Epithelial cell of proximal tubule (primary cell): ENCODE measurements around the gene EIF4EBP2. TPM values are rescaled to one million over a fixed set of nuclear protein-coding genes. Genes with fewer than 3 reads are reported as not detected.

ENCODE experiments used
- DNase-seq: peaks from one replicate; pipeline ENCODE4 v3.0.0-alpha.2; 2011; ENCODE audit warnings: low read depth
- H3K4me3 ChIP-seq: 2 replicates; pipeline ENCODE4 v1.5.1; 2011; ENCODE audit warnings: low read depth, mild to moderate bottlenecking, low read length
- CTCF ChIP-seq: conservative IDR thresholded peaks from 2 replicates; pipeline ENCODE4 v1.5.1; 2012; ENCODE audit warnings: low read depth, mild to moderate bottlenecking, low read length
- total RNA-seq: library from RNA; depleted of rRNA; stranded (reverse); fragments of >200 nt; gene quantifications from 2 replicates; pipeline ENCODE4 v1.2.3, GENCODE V29; 2015

The EIF4EBP2 gene
- total RNA-seq, 1 donor from 2014 or later, result 24.3 TPM

GRCh38 chr10:70448236-70448635 is 44.3 kb downstream of the EIF4EBP2 start:
- TF ChIP-seq CTCF, result no peak
- DNase-seq, result no peak
- H3K4me3 ChIP-seq, result no peak overlapping the region

GRCh38 chr10:70455213-70455630 is 51.3 kb downstream of the EIF4EBP2 start:
- H3K4me3 ChIP-seq, result no peak overlapping the region
- TF ChIP-seq CTCF, result no peak
- no peak for DNase-seq

- TF ChIP-seq CTCF, result no peak
- DNase-seq, result no peak
- H3K4me3 ChIP-seq, result no peak overlapping the region
These were observed 52.2 kb downstream of the EIF4EBP2 start for GRCh38 chr10:70456164-70456563.

GRCh38 chr10:70457759-70458305 is 53.9 kb downstream of the EIF4EBP2 start:
- TF ChIP-seq CTCF, result no peak
- no peak for DNase-seq
- H3K4me3 ChIP-seq, result peak overlapping the region; percentile 23

GRCh38 chr10:70458329-70459060 is 54.5 kb downstream of the EIF4EBP2 start:
- no peak for DNase-seq
- no peak for TF ChIP-seq CTCF
- H3K4me3 ChIP-seq, result peak overlapping the region; percentile 23

- TF ChIP-seq CTCF, result no peak
- H3K4me3 ChIP-seq, result no peak overlapping the region
- DNase-seq, result no peak
These were observed 55.3 kb downstream of the EIF4EBP2 start for GRCh38 chr10:70459061-70459773.
